ENCODE measurements around the gene IL11. TPM values are rescaled to one million over a fixed set of nuclear protein-coding genes. Genes with fewer than 3 reads are reported as not detected.

The IL11 gene
- polyA plus RNA-seq (2011; rRNA removed) (14.8 and 19.9 TPM in 2 replicates), polyA minus RNA-seq (2011; rRNA and poly(A)+ RNA removed) (9.2 and 10.4 TPM in 2 replicates)

DNA sequence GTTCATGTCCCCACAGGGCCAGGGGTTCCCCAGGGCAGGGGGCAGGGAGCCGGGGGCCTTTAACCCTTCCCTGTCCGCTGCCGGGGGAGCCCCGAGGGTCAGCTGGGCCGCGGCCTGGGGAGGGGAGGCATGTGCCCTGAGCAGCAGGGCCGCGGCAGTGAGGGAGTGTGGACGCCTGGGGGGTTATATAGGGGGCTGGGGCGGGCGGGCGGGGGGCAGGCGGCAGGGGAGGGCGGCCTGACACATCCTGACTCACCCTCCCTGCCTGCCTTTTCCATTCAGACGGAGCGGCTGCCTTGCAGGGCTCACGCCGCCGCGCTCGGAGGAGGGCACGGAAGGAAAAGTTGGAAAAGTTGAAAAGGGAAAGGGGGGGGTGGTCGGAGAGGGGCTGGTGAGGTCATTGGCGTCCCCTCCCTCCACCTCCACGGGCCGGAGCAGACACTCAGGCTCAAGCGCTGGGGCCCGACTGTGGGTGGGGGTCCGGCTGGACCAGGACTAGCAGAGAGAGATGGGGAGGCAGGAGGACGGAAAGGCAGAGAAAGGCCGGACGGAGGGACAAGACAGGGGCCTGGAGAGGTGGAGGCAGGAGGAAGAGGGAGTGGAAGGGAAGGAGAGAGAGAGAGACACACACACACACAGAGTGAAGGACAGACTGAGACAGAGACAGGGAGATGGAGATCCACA lies at the start of gene IL11:
Gene IL11 (minus strand): TSS at position 159 of the 684 bp plus-strand sequence. CDS start 153 bp downstream, at position 6.
- CTCF ChIA-PET = no interaction called here
- Histone ChIP-seq H3K27ac (ENCODE audit: low read depth, low read length) (peak within 1 kb of the TSS; percentile 85), H3K27me3 (ENCODE audit: control insufficient read depth, insufficient read depth, low read length) (no peaks in the 10 kb centered on the region), H3K4me3 (ENCODE audit: low read depth, low read length) (peak within 1 kb of the TSS; percentile 76), H3K9me3 (ENCODE audit: control insufficient read depth, insufficient read depth, low read length) (no peaks in the 10 kb centered on the region; the same call in 1 of the 2 replicates)
- no peak for DNase-seq (ENCODE audit: low read depth, low spot score)
- TF ChIP-seq, protein P1, sequence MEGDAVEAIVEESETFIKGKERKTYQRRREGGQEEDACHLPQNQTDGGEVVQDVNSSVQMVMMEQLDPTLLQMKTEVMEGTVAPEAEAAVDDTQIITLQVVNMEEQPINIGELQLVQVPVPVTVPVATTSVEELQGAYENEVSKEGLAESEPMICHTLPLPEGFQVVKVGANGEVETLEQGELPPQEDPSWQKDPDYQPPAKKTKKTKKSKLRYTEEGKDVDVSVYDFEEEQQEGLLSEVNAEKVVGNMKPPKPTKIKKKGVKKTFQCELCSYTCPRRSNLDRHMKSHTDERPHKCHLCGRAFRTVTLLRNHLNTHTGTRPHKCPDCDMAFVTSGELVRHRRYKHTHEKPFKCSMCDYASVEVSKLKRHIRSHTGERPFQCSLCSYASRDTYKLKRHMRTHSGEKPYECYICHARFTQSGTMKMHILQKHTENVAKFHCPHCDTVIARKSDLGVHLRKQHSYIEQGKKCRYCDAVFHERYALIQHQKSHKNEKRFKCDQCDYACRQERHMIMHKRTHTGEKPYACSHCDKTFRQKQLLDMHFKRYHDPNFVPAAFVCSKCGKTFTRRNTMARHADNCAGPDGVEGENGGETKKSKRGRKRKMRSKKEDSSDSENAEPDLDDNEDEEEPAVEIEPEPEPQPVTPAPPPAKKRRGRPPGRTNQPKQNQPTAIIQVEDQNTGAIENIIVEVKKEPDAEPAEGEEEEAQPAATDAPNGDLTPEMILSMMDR (IDR thresholded peaks at IDR 0.05; ENCODE audit: low read depth, low read length) = no peak
- POLR2A ChIA-PET = interaction anchor here (1.0 to 3.0 kb wide), 7 partner anchors 13 to 284 kb away, joined by 3 to 27 read pairs (median 6); partner anchors contain the start of genes KMT5C, TMEM238, U2AF2 and UBE2S

DNA sequence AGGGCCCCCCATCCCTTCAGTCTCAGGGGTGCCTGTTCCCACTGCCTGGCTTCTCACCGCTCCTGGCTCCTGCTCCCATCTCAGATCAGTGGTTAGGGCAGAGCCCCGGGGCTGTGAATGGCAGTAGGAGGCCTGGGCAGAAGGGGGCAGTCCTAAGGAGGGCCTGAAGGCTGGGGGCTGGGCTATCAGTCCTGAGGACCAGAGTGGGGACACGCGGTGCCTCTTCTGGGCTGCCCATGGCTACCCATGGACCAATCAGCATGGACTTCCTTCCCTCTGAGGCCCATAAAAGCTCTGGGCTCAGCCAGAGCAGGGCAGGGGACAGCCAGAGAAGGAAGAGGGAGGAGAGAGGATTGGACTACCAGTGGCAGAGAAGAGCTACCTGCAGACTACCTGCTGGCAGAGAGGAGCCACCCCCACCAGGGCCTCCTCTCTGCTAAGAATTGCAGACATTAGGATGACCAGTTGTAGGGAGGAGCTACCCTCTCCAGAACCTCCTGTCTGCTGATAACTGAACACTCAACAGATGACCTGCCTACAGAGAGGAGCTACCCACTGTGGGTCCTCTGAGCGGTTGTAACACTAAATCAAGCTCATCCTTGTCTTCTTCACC lies 49.5 kb upstream of the IL11 start:
- no peak overlapping the region for H3K27ac ChIP-seq (ENCODE audit: low read depth, low read length)
- no peak for DNase-seq (ENCODE audit: low read depth, low spot score)
- ChIA-PET CTCF (interaction anchor here (1.1 to 3.6 kb wide), 6 partner anchors 17 to 331 kb away, joined by 4 to 62 read pairs (median 14); no protein-coding TSS in a partner anchor), POLR2A (interaction anchor here (1.2 to 2.3 kb wide), 2 partner anchors 12 to 13 kb away, joined by 4 to 11 read pairs; partner anchors contain the start of gene UBE2S)
- H3K27me3 ChIP-seq (ENCODE audit: control insufficient read depth, insufficient read depth, low read length) = peaks cover 12% of the 10 kb centered on the region
- TF ChIP-seq, protein P1 (IDR thresholded peaks at IDR 0.05; ENCODE audit: low read depth, low read length) = no peak
- H3K4me3 ChIP-seq (ENCODE audit: low read depth, low read length) = no peak overlapping the region
- H3K9me3 ChIP-seq (ENCODE audit: control insufficient read depth, insufficient read depth, low read length) = peaks cover 6% of the 10 kb centered on the region; the same call in 1 of the 2 replicates

DNA sequence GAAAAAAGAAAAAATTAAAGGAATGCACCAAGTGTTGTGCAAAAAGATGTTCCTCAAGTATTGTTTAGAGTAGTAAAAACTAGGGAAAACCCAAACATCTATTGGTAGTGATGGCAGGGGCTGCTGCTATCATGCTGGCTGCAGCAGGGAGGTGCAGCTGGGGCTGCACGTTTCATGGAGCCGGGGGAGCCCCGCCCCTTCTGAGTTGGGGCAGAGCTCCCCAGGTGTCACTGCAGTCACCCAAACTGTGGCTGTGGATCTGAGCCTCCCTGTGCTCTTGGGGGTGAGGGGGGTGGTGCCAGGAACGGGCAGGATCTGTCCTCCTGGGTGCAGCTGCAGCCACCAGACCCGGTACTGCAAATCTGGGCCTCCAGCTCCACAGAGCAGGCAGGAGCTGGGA lies 48.8 kb upstream of the IL11 start:
- H3K4me3 ChIP-seq (ENCODE audit: low read depth, low read length) = no peak overlapping the region
- DNase-seq (ENCODE audit: low read depth, low spot score) = no peak
- TF ChIP-seq, protein P1 (IDR thresholded peaks at IDR 0.05; ENCODE audit: low read depth, low read length) = no peak
- peaks cover 6% of the 10 kb centered on the region; the same call in 1 of the 2 replicates for H3K9me3 ChIP-seq (ENCODE audit: control insufficient read depth, insufficient read depth, low read length)
- ChIA-PET POLR2A (interaction anchor here (0.6 to 2.3 kb wide), 3 partner anchors 12 to 160 kb away, joined by 3 to 11 read pairs (median 3); partner anchors contain the start of genes PPP6R1 and UBE2S), CTCF (interaction anchor here (1.0 to 3.6 kb wide), 14 partner anchors 10 to 330 kb away, joined by 3 to 62 read pairs (median 8); partner anchors contain the start of gene PPP6R1)
- H3K27me3 ChIP-seq (ENCODE audit: control insufficient read depth, insufficient read depth, low read length) = peaks cover 7% of the 10 kb centered on the region
- no peak overlapping the region for H3K27ac ChIP-seq (ENCODE audit: low read depth, low read length)

DNA sequence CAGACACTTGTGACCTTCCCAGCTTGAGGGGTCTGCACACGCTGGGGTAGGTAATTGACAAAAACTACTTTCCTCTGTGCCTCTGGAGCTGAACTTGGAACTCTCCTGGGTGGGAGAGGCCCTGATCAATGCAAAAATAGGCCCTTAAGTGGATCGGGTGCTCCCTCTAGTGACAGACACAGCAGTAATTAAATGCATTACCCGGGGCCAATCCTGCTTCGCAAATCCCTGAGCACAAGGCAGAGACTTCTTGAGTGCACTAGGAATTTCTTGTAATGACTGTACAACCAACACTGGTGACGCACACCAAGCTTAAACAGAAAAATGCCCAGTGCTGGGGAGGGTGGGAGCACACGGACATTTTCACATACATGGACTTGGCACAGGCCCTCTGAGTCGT lies 47.9 kb upstream of the IL11 start:
- Histone ChIP-seq H3K9me3 (ENCODE audit: control insufficient read depth, insufficient read depth, low read length) (peaks cover 6% of the 10 kb centered on the region; the same call in 1 of the 2 replicates), H3K27me3 (ENCODE audit: control insufficient read depth, insufficient read depth, low read length) (peaks cover 5% of the 10 kb centered on the region), H3K27ac (ENCODE audit: low read depth, low read length) (no peak overlapping the region), H3K4me3 (ENCODE audit: low read depth, low read length) (no peak overlapping the region)
- ChIA-PET POLR2A (interaction anchor here (1.8 to 2.3 kb wide), 2 partner anchors 11 to 86 kb away, joined by 3 to 11 read pairs; partner anchors contain the start of gene UBE2S), CTCF (interaction anchor here (0.5 to 3.6 kb wide), 17 partner anchors 9 to 940 kb away, joined by 3 to 62 read pairs (median 8); partner anchors contain the start of genes PPP6R1 and ZNF865)
- TF ChIP-seq, protein P1 (IDR thresholded peaks at IDR 0.05; ENCODE audit: low read depth, low read length) = peak; percentile 82
- DNase-seq (ENCODE audit: low read depth, low spot score) = peak; percentile 73

Data from AG04450 (cell line).